GM21717 (cell line): ENCODE measurements around the gene ZNF618.
A peak's percentile ranks its signal among the peaks of the same experiment; 100 is the strongest.
"Not testable (repeated sequence)": the region's sequence is repeated elsewhere in the genome, so short reads cannot be mapped to it uniquely, and the experiment has no call there.

Experiments used
- ATAC-seq: cut with Tn5 transposase; IDR thresholded peaks from one replicate; pipeline ENCODE4 v1.9.1; 2021; ENCODE audit warnings: mild to moderate bottlenecking, moderate library complexity; ENCODE audit not compliant: unreplicated experiment

The ZNF618 gene

DNA sequence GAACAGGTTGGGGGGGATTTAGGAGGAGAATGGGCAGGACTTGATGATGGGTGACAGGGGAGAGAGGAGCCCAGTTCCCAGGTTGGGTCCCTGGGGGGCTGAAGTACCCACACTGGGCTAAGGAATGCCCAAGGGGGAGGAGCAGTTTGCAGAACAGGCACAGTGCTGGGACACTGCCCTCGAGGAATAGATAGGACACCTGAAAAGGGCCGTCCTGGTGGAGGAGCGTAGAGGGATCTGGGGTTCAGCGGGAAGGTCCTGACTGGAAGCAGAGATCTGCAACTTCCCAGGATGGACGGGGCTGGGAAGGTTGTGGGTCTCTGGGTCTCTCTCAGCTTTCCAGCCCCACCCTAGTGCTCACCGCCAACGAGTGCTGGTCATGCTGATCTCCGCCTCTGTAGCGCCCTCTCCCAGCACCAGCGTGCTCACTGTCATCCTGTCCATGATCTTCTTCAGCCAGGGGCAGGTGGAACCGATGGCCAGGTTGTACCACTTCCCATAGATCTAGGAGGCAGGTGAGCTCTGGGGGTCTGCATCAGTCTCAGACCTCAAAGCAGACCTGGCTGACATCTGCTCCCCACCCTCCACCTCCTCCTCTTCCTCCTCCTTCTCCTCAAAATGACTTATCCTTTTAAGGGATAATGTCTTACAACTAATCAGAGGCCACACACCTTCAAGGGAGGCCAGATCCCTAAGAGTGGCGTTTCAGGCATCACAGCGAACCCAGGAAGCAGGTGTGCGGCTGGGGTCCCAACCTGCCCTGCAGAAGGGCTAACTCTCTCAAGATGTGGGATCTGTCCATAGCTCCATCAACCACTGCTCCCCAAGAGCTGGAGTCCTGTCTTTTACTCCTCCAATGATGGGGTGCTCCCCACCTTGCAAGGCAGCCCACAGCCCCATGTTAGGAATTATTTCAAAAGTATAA, 200.4 kb downstream of the ZNF618 start:
- no peak for ATAC-seq

DNA sequence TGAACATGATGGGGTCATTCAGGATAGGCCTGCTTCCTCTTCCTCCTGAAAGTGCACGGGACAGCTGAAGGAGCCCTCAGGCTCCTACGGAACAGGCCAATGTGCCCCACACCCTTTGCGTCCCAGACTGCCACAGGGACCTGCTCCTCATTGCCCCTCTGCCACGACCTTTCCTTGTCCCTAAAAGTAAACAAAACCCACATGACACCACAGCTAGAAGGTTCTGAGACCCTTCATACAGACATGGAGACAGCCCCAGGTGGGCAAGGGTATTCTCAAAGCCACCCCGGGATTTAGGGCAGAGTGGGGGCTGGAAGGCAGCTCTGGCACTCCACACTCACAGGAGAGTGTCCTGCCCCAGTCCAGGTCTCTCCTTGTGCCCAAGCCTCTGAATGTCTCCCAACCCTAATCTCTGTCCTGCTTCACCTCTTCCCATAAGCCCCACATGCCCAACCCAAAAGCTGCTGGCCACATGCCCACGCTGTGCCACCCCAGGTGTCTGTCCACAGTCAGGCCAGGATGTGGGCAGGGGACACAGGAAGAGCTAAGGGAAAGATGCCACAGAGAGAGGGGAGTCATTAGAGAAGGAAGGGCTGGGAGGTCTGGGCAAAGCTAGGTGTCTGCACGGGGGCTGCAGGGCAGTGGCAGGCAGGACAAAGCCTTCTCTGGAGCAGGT, 201.2 kb downstream of the ZNF618 start:
- ATAC-seq, result no peak

GRCh38 chr9:114078021-114078780, 202.1 kb downstream of the ZNF618 start, which contains the start of gene AMBP:
Gene AMBP, minus strand, starts transcription at chr9:114078300. Its CDS starts 91 bp downstream, at chr9:114078209.
- ATAC-seq, result no peak

DNA sequence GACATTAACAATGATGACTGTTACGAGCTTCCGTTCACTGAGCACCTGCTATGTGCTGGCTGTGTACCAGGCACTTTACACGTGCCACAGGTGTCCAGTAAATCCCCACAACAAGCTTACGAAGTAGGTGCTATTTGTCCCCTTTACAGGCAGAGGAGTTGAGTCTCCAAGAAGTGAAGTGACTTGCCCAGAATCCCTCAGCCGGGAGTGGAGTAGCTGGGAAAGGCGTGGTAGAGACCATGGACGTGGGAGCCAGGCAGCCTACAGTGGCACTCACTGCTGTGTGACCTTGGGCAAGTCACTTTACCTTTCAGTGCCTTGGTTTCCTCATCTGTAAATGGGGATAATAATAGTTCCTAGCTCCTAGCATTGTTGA, 202.7 kb downstream of the ZNF618 start:
- ATAC-seq, result no peak

DNA sequence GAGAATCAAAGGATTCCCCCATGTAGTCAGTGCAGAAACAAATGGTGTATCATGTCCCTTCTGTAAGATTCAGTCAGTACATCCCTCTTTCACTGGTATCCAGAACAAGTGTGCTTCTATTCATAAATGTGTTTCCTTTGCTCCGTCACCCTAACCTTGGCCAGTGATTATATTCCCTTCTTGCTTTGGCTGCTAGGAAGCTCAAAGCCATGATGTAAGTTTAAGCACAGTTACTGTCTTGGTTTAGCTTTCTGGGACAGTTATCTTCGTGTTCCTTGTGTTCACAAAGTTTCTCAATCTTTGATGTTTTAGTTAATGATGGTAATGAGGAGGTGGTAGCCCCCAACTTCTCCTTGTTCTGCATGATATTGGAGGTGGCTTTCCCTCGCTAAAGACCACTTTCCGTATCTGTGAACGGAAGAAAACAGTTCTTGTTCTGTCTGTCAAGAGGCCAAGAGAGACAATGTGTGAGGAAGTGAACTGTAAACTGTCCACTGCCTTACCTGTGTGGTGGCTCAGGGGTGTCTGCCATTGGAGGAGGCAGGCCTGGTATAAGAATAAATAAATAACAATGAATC, 204.2 kb downstream of the ZNF618 start:
- ATAC-seq, result no peak

DNA sequence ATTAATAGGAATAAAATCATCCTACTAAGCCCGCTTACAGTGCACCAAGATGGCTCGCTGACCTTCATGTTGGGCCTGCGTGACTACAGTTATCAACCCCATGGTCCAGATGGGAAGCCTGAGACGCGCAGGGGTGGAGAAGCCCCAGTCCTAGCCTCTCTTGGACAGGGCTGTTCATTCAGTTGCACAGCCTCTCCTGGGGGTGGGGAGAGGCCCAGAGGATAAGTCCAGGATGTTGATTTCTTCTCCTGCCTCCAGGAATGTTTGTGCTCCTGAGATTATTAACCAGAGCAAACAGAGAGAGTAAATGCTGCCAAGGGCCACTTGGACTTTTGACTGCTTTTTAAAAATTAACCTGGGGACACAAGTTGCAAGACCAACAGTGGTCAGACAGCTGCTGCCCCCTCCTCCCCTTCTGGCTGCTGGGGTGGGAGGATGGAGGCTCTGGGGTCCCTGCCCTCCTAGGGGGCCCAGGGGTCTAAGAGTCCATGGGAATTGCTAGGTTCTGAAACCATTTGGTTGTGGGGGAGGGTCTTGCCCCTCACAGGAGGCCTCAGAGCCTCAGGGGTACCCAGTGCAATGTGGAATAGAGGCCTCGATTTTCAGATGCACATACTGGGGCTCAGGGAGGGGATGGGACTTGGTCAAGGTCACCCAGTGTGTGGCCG, 204.8 kb downstream of the ZNF618 start:
- ATAC-seq, result no peak

GRCh38 chr9:114081441-114082016, 205.4 kb downstream of the ZNF618 start:
- ATAC-seq, result no peak

DNA sequence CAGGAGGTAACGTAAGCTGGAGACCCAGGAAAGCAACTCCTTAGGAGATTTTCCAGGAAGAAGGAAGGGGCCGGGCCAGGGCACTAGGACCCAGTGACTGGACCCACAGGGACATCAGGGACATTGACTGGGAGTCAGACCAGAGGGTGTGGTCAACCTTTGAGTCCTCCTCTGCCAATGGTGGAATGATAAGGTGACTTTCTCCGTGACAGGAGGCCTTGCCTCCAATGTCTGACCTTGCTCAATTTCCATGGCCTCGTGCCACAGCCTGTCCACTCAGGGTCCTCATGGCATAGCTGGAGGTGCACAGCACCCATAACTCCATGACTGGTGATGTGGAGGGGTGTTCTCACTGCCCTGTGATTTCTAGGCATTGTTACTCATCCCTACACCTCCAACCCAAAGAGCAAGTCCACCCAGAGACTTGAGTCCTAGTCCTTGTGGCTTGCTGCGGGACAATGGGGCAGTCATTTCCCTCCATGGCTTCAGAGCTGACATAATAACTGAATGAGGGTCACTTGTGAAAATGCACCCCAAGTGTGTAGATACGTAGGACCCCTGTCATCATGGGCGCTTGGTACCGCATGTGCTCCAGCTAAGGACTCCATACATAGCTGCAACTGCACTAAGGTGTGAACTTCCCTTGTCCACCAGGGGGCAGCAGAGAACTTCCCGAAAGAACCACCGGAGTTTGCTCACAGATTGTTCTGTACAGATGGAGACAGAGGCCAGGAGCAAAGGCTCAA, 206.1 kb downstream of the ZNF618 start:
- ATAC-seq, result peak; percentile 88

- ATAC-seq, result not testable (repeated sequence)
Observed at GRCh38 chr9:114082763-114083412, 206.8 kb downstream of the ZNF618 start.

GRCh38 chr9:114083666-114084065, 207.6 kb downstream of the ZNF618 start:
- ATAC-seq, result no peak

DNA sequence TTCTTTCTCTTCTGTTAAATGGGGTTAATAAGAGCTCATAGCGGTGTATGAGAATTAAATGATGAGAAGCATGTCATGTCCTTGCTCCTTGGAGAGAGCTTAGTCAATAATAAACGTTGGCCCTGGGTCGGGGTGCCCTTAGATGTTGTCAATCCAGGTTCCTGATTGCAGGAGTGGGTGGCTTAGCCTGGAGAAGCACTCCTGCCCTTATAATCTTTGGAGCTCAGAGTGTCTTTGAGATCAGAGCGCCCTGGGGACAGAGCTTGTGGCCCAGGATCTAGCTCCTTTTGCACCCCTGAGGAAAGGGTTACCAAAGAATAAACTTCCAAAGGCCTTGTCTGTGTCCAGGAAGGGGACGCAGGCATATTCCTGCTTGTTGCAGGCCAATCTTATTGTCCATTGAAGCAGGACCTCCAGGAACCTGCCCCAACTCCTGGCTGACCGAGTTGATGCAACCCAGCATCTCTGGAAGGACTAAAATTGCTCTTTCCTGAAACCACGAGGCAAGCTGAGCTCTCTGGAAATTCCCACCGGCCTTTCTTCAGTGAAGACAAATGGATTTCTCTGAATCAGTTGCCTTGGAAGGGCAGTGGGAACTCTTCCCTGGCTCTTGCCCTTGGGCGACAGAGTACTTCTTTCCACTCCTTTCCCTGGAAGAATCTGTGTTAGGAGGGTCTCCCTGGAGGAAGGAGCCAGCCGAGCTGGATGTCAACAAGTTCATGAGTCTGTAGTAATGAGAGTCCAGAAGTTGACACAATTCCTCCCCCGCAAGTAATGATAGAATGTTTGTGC, 208.4 kb downstream of the ZNF618 start:
- ATAC-seq, result no peak

GRCh38 chr9:114085387-114085789, 209.3 kb downstream of the ZNF618 start:
- no peak for ATAC-seq

DNA sequence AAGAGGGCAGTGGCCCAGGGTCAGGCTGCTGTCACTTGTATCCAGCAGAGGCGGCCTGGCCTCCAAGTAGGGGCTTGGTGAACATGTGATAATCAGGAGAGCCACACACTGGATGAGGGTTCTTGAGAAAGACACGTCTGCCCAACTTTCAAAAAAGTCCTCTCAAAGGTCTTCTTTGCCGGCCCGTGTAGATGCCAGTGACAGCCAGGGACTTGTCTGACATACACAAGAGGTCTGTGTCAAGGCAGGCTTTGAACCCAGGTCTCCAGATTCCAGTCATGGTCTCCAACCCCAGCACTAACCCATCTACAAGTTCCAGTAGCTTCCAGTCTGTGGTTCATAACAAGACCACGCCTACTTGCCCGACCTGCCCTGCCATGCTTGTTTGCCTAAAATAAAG, 209.9 kb downstream of the ZNF618 start:
- no peak for ATAC-seq

GRCh38 chr9:114086607-114087006, 210.5 kb downstream of the ZNF618 start:
- ATAC-seq, result no peak

- ATAC-seq, result no peak
Observed at GRCh38 chr9:114087721-114088120, 211.6 kb downstream of the ZNF618 start.

DNA sequence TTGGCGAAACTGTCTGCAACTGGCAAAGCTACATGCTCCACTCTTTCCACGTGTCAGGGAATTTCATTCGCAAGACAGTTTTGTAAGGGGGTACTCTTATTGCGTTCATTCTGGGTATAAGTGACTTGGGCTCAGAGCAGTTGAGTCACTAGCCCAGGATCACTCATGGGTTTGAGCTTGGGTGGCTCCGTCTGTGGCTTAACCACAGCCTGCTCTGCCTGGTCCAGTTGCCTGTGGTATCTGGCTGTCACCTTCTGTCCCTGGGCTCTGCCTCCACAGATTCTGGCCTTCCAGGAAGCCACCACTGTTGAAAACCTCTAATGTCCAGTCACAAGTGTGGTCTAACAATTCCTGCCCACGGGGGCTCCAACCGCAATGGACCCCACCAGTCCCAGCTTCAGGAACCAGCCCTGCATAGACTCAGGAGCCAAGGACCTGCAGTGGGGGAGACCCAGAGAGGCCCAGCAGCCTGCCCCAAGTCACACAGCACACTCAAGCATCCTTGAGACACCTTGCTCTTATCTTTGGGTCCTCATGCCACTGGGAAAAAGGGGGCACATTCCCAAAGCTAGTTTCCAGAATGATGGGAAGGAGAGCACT, 212.6 kb downstream of the ZNF618 start:
- no peak for ATAC-seq

DNA sequence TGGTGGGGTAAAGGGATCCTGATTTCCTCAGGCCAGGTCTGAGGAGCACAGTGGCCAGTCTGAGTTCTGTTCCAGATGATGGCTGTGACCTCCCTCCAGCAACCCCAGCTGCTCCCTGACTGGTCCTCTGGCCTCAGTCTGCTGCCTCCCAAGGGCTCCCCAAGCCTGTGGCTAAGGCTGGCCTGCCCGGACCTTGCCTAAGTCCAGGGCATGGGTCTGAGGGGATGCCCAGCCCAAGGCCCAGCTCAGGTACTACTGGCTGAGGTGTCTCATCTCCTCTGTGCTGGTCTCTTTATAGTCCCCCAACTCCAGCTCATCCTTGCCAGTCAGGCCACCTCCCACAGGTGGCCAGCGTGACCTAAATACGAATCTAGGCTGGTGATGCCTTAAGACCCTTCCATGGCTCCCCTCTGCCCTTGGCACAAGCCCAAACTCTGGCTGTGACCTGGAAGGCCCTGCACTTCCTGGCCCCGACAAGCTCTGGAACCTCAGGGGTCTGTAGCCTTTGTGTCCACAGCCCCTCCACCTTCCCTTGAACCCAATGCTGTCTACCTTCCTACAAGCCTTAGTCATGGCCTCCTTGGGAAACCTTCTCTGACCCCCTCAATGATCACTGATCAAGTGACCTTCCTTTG, 213.2 kb downstream of the ZNF618 start:
- ATAC-seq, result no peak
